Esophagus (tissue), 2 donors: ENCODE measurements around the gene ZP1. TPM values are rescaled to one million over a fixed set of nuclear protein-coding genes. Genes with fewer than 3 reads are reported as not detected.
A peak's percentile ranks its signal among the peaks of the same experiment; 100 is the strongest.

Source experiments
- H3K27ac ChIP-seq, 2 donors: one replicate each; pipeline ENCODE4 v1.5.1; 2013; ENCODE audit warnings: low read depth in 2 of 2, mild to moderate bottlenecking in 2 of 2, inconsistent platforms in 1 of 2, low read length in 1 of 2, moderate library complexity in 1 of 2
- H3K27me3 ChIP-seq, 2 donors: one replicate each; pipeline ENCODE4 v1.6.1; 2013; ENCODE audit warnings: low read length in 2 of 2, control low read depth in 1 of 2, mild to moderate bottlenecking in 1 of 2; ENCODE audit not compliant: insufficient read depth in 2 of 2, control insufficient read depth in 1 of 2
- H3K36me3 ChIP-seq, 2 donors: one replicate each; pipeline ENCODE4 v1.6.1; 2013; ENCODE audit warnings: low read length in 1 of 2; ENCODE audit not compliant: control insufficient read depth in 2 of 2, insufficient read depth in 2 of 2
- H3K4me1 ChIP-seq, 2 donors: one replicate each; pipeline ENCODE4 v1.6.1; 2013; ENCODE audit warnings: low read length in 1 of 2; ENCODE audit not compliant: control insufficient read depth in 2 of 2, insufficient read depth in 2 of 2
- H3K4me3 ChIP-seq, 2 donors: one replicate each; pipeline ENCODE4 v1.5.1; 2013; ENCODE audit warnings: low read length in 2 of 2, mild to moderate bottlenecking in 2 of 2, low read depth in 1 of 2, moderate library complexity in 1 of 2
- H3K9me3 ChIP-seq, 2 donors: one replicate each; pipeline ENCODE4 v1.6.1; 2013; ENCODE audit warnings: mild to moderate bottlenecking in 2 of 2, low read depth in 1 of 2, low read length in 1 of 2, moderate library complexity in 1 of 2; ENCODE audit not compliant: control insufficient read depth in 2 of 2, insufficient read depth in 1 of 2
- WGBS, 2 donors: extraction: QIAGEN DNeasy Blood & Tissue Kit; methylation state at CpG; one replicate each; pipeline ENCODE4 v1.1.7; 2013; 5-methylcytosine and 5-hydroxymethylcytosine counted together
- polyA plus RNA-seq, 2 donors: library from polyadenylated mRNA; stranded (reverse); fragments of 200-250 nt; gene quantifications; one replicate each; pipeline ENCODE4 v1.2.3, GENCODE V29; 2013
- donor health status: healthy with polysubstance abuse.
- donor health status: Bipolar disorder and iron deficiency.

ZP1 gene
- polyA plus RNA-seq, 2 donors = 0.06 to 0.08 TPM

- H3K4me3 ChIP-seq = peak overlapping the region in 1 of 2 donors; percentile 94
- H3K27me3 ChIP-seq = no peaks in the 10 kb centered on the region
- H3K27ac ChIP-seq = peak overlapping the region in 1 of 2 donors; percentile 10
- no peaks in the 10 kb centered on the region for H3K9me3 ChIP-seq
- H3K36me3 ChIP-seq = peaks cover 5 to 17% of the 10 kb centered on the region in 2 donors
- peaks cover 11 to 18% of the 10 kb centered on the region in 2 donors for H3K4me1 ChIP-seq
- 49 to 52% methylated on average over 10 of the region's 10 CpGs for WGBS, 2 donors
Measured at GRCh38 chr11:60844045-60844869, 23.1 kb upstream of the ZP1 start.

GRCh38 chr11:60844870-60845221 lies 22.5 kb upstream of the ZP1 start:
- Histone ChIP-seq H3K36me3 (peaks cover 5 to 22% of the 10 kb centered on the region in 2 donors), H3K4me3 (no peak overlapping the region), H3K27me3 (no peaks in the 10 kb centered on the region), H3K27ac (no peak overlapping the region), H3K9me3 (no peaks in the 10 kb centered on the region), H3K4me1 (peaks cover 11 to 18% of the 10 kb centered on the region in 2 donors)
- WGBS, 2 donors = 36 to 38% methylated on average over 4 of the region's 4 CpGs

- Histone ChIP-seq H3K4me3 (no peak overlapping the region), H3K36me3 (peaks cover 6 to 27% of the 10 kb centered on the region in 2 donors), H3K9me3 (no peaks in the 10 kb centered on the region), H3K4me1 (peaks cover 11 to 18% of the 10 kb centered on the region in 2 donors), H3K27ac (no peak overlapping the region), H3K27me3 (no peaks in the 10 kb centered on the region)
- 81% methylated on average over 8 of the region's 8 CpGs for WGBS, 2 donors
Measured at GRCh38 chr11:60845338-60845737, 22.0 kb upstream of the ZP1 start.

- no peak overlapping the region for H3K4me3 ChIP-seq
- H3K27ac ChIP-seq = no peak overlapping the region
- peaks cover 0 to 3% of the 10 kb centered on the region in 2 donors for H3K9me3 ChIP-seq
- H3K4me1 ChIP-seq = peaks cover 6 to 18% of the 10 kb centered on the region in 2 donors
- H3K27me3 ChIP-seq = no peaks in the 10 kb centered on the region
- WGBS, 2 donors = 69 to 80% methylated on average over 13 of the region's 13 CpGs
- peaks cover 9 to 41% of the 10 kb centered on the region in 2 donors for H3K36me3 ChIP-seq
Measured at GRCh38 chr11:60847281-60847680, 20.1 kb upstream of the ZP1 start.

- H3K36me3 ChIP-seq = peaks cover 9 to 46% of the 10 kb centered on the region in 2 donors
- no peak overlapping the region for H3K4me3 ChIP-seq
- peaks cover 0 to 8% of the 10 kb centered on the region in 2 donors for H3K9me3 ChIP-seq
- no peak overlapping the region for H3K27ac ChIP-seq
- 79 to 91% methylated on average over 12 of the region's 12 CpGs for WGBS, 2 donors
- H3K4me1 ChIP-seq = peaks cover 6 to 15% of the 10 kb centered on the region in 2 donors
- no peaks in the 10 kb centered on the region for H3K27me3 ChIP-seq
Measured at GRCh38 chr11:60847896-60848295, 19.4 kb upstream of the ZP1 start.

GRCh38 chr11:60848714-60849151 lies 18.6 kb upstream of the ZP1 start:
- Histone ChIP-seq H3K27ac (no peak overlapping the region), H3K9me3 (peaks cover 0 to 8% of the 10 kb centered on the region in 2 donors), H3K4me1 (peaks cover 6 to 9% of the 10 kb centered on the region in 2 donors), H3K4me3 (no peak overlapping the region), H3K36me3 (peaks cover 9 to 49% of the 10 kb centered on the region in 2 donors), H3K27me3 (no peaks in the 10 kb centered on the region)
- 86 to 90% methylated on average over 10 of the region's 10 CpGs for WGBS, 2 donors

- Histone ChIP-seq H3K27me3 (no peaks in the 10 kb centered on the region), H3K4me1 (peaks cover 0 to 3% of the 10 kb centered on the region in 2 donors), H3K4me3 (no peak overlapping the region), H3K27ac (no peak overlapping the region), H3K36me3 (peaks cover 9 to 49% of the 10 kb centered on the region in 2 donors), H3K9me3 (peaks cover 0 to 8% of the 10 kb centered on the region in 2 donors)
- 90% methylated on average over 29 of the region's 29 CpGs for WGBS, 2 donors
Measured at GRCh38 chr11:60849641-60850520, 17.5 kb upstream of the ZP1 start.

GRCh38 chr11:60851327-60852104 lies 15.8 kb upstream of the ZP1 start:
- Histone ChIP-seq H3K27me3 (no peaks in the 10 kb centered on the region), H3K27ac (no peak overlapping the region), H3K4me1 (no peaks in the 10 kb centered on the region), H3K4me3 (no peak overlapping the region), H3K36me3 (peaks cover 9 to 46% of the 10 kb centered on the region in 2 donors), H3K9me3 (peaks cover 0 to 8% of the 10 kb centered on the region in 2 donors)
- WGBS, 2 donors = 89% methylated on average over 17 of the region's 17 CpGs
